HEK293 (cell line): ENCODE measurements around the gene RER1.

Source experiments
- AEBP2 ChIP-seq: fragments of 450-650 bp; formaldehyde crosslinking; IDR thresholded peaks from 2 replicates; pipeline ENCODE4 v1.5.1; 2016; ENCODE audit warnings: missing biosample characterization, missing genetic modification characterization, borderline replicate concordance
- GLI2 ChIP-seq: fragments of 450-650 bp; formaldehyde crosslinking; IDR thresholded peaks from 2 replicates; pipeline ENCODE4; 2017; ENCODE audit warnings: missing biosample characterization, missing genetic modification characterization, low read depth, borderline replicate concordance
- HOXC10 ChIP-seq: sonication (generic); formaldehyde crosslinking; IDR thresholded peaks from 2 replicates; pipeline ENCODE4 v1.8.1; 2023; ENCODE audit warnings: mild to moderate bottlenecking, missing genetic modification reagents
- KLF17 ChIP-seq: fragments of 450-650 bp; formaldehyde crosslinking; IDR thresholded peaks from 2 replicates; pipeline ENCODE4 v1.5.1; 2016; ENCODE audit warnings: missing biosample characterization, missing genetic modification characterization
- KLF7 ChIP-seq: fragments of 450-650 bp; formaldehyde crosslinking; IDR thresholded peaks from 2 replicates; pipeline ENCODE4 v1.5.1; 2016; ENCODE audit warnings: missing biosample characterization, missing genetic modification characterization, borderline replicate concordance
- SETDB1 ChIP-seq: IDR thresholded peaks from one replicate; pipeline ENCODE4 v1.6.1; 2017; ENCODE audit warnings: mild to moderate bottlenecking, low read length, moderate library complexity, mixed read lengths; ENCODE audit not compliant: insufficient read length
- SP2 ChIP-seq: fragments of 450-650 bp; formaldehyde crosslinking; IDR thresholded peaks from 2 replicates; pipeline ENCODE4 v1.5.1; 2016; ENCODE audit warnings: missing biosample characterization, missing genetic modification characterization
- YY2 ChIP-seq: fragments of 450-650 bp; formaldehyde crosslinking; IDR thresholded peaks from 2 replicates; pipeline ENCODE4 v1.5.1; 2016; ENCODE audit warnings: missing biosample characterization, missing genetic modification characterization
- ZBTB20 ChIP-seq: fragments of 450-650 bp; formaldehyde crosslinking; IDR thresholded peaks from 2 replicates; pipeline ENCODE4 v1.5.1; 2016; ENCODE audit warnings: missing biosample characterization, missing genetic modification characterization
- ZEB2 ChIP-seq: fragments of 450-650 bp; formaldehyde crosslinking; IDR thresholded peaks from 2 replicates; pipeline ENCODE4 v1.5.1; 2016; ENCODE audit warnings: missing biosample characterization, missing genetic modification characterization
- ZFP3 ChIP-seq: fragments of 450-650 bp; formaldehyde crosslinking; IDR thresholded peaks from 2 replicates; pipeline ENCODE4 v1.5.1; 2016; ENCODE audit warnings: low read depth, missing biosample characterization, missing genetic modification characterization
- ZFP37 ChIP-seq: fragments of 450-650 bp; formaldehyde crosslinking; IDR thresholded peaks from 2 replicates; pipeline ENCODE4 v1.5.1; 2016; ENCODE audit warnings: missing biosample characterization, missing genetic modification characterization
- ZNF10 ChIP-seq: fragments of 450-650 bp; formaldehyde crosslinking; IDR thresholded peaks from 2 replicates; pipeline ENCODE4 v1.5.1; 2017; ENCODE audit warnings: missing biosample characterization, missing genetic modification characterization
- ZNF114 ChIP-seq: fragments of 450-650 bp; formaldehyde crosslinking; IDR thresholded peaks from 2 replicates; pipeline ENCODE4 v1.5.0; 2017; ENCODE audit warnings: missing biosample characterization, missing genetic modification characterization
- ZNF169 ChIP-seq: fragments of 450-650 bp; formaldehyde crosslinking; IDR thresholded peaks from 2 replicates; pipeline ENCODE4 v1.5.1; 2016; ENCODE audit warnings: missing biosample characterization, missing genetic modification characterization
- ZNF174 ChIP-seq: fragments of 450-650 bp; formaldehyde crosslinking; IDR thresholded peaks from 2 replicates; pipeline ENCODE4 v1.5.0; 2017; ENCODE audit warnings: missing biosample characterization, mild to moderate bottlenecking, missing genetic modification characterization
- ZNF184 ChIP-seq: fragments of 450-650 bp; IDR thresholded peaks from 2 replicates; pipeline ENCODE4 v1.5.1; 2018; ENCODE audit warnings: missing biosample characterization, mild to moderate bottlenecking, missing genetic modification characterization
- ZNF211 ChIP-seq: fragments of 450-650 bp; formaldehyde crosslinking; IDR thresholded peaks from 2 replicates; pipeline ENCODE4 v1.5.1; 2016; ENCODE audit warnings: low read depth, missing biosample characterization, missing genetic modification characterization
- ZNF221 ChIP-seq: fragments of 450-650 bp; formaldehyde crosslinking; IDR thresholded peaks from 2 replicates; pipeline ENCODE4 v1.5.1; 2017; ENCODE audit warnings: missing biosample characterization, missing genetic modification characterization, borderline replicate concordance
- ZNF302 ChIP-seq: fragments of 450-650 bp; formaldehyde crosslinking; IDR thresholded peaks from 2 replicates; pipeline ENCODE4 v1.5.1; 2016; ENCODE audit warnings: missing biosample characterization, missing genetic modification characterization, low read depth
- ZNF37A ChIP-seq: fragments of 450-650 bp; IDR thresholded peaks from 2 replicates; pipeline ENCODE4 v1.5.1; 2018; ENCODE audit warnings: missing biosample characterization, missing genetic modification characterization
- ZNF416 ChIP-seq: fragments of 450-650 bp; formaldehyde crosslinking; IDR thresholded peaks from 2 replicates; pipeline ENCODE4 v1.5.1; 2016; ENCODE audit warnings: missing biosample characterization, missing genetic modification characterization
- ZNF488 ChIP-seq: fragments of 450-650 bp; formaldehyde crosslinking; IDR thresholded peaks from 2 replicates; pipeline ENCODE4 v1.5.1; 2016; ENCODE audit warnings: missing biosample characterization, missing genetic modification characterization
- ZNF596 ChIP-seq: fragments of 450-650 bp; IDR thresholded peaks from 2 replicates; pipeline ENCODE4 v1.5.0; 2018; ENCODE audit warnings: missing biosample characterization, mild to moderate bottlenecking, missing genetic modification characterization, moderate library complexity
- ZNF600 ChIP-seq: fragments of 450-650 bp; formaldehyde crosslinking; IDR thresholded peaks from 2 replicates; pipeline ENCODE4 v1.5.1; 2016; ENCODE audit warnings: missing biosample characterization, missing genetic modification characterization
- ZNF623 ChIP-seq: fragments of 450-650 bp; formaldehyde crosslinking; IDR thresholded peaks from 2 replicates; pipeline ENCODE4 v1.5.1; 2016; ENCODE audit warnings: missing biosample characterization, missing genetic modification characterization
- ZNF843 ChIP-seq: fragments of 450-650 bp; formaldehyde crosslinking; IDR thresholded peaks from 2 replicates; pipeline ENCODE4 v1.5.1; 2016; ENCODE audit warnings: missing biosample characterization, missing genetic modification characterization
- ZSCAN23 ChIP-seq: fragments of 450-650 bp; formaldehyde crosslinking; IDR thresholded peaks from 2 replicates; pipeline ENCODE4 v1.5.1; 2016; ENCODE audit warnings: missing biosample characterization, missing genetic modification characterization
- ZSCAN4 ChIP-seq: fragments of 450-650 bp; formaldehyde crosslinking; IDR thresholded peaks from 2 replicates; pipeline ENCODE4 v1.5.1; 2017; ENCODE audit warnings: missing biosample characterization, missing genetic modification characterization
- TF ChIP-seq, protein P1 (sequence below): fragments of 450-650 bp; formaldehyde crosslinking; IDR thresholded peaks from 2 replicates; pipeline ENCODE4 v1.5.1; 2016; ENCODE audit warnings: missing biosample characterization, missing genetic modification characterization
- TF ChIP-seq, protein P2 (sequence below): fragments of 450-650 bp; formaldehyde crosslinking; IDR thresholded peaks from 2 replicates; pipeline ENCODE4 v1.5.1; 2016; ENCODE audit warnings: missing biosample characterization, missing genetic modification characterization

The RER1 gene

DNA sequence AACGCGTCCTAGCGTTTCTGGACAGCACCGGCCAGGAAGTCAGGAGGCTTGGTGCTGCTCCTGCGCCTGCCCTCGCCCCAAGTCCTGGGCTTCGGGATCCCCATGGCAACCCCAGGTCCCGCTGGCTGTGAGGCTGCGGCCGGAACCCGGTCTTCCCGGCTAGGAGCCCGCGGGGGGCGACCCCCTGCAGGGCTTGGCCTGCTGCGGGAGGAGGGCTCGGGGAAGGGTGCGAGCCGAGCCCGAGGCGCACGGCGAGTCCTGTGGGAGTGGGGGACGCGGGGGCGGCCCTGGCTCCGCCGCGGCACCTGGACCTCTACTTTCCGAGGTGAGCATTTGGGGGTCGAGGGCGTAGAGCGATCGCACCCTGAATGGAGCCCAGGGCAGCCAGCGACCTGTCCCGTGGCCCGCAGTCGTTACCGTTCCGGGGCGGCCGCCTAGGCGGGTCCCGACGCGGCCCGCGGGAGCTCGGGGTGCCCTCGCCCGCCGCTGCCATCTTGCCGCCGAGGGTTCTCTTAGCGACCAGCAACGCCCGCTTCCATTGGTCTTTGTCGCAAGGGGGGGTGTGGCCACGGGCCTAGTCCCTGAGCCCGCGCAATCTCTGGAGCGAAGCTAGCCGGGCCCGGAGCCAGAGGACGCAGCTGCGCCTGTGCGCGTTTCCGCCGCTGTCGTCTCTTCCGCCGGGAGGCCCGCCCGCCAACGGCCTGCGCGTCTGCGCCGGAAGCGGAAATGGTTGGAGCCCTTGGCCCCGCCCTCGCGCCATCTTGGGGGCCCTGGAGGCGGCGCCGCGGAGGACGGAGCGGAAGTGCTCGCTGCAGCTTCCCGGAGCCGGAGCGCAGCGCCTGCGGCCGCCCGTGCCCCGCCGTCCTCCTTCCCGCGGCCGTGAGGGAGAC, at the start of gene RER1, which contains the start of gene MORN1 (continued):
- TF ChIP-seq ZEB2 (peak; percentile 94), ZNF169 (tag by site-specific recombination) (0 out of 2 replicates have a peak, but pooled peaks have one; percentile 35), ZNF211 (tag by site-specific recombination) (no peak), ZNF174 (tag by site-specific recombination) (no peak), HOXC10 (CRISPR knock-in tag) (no peak), KLF17 (peak; percentile 60), SETDB1 (no peak), ZNF843 (tag by site-specific recombination) (0 out of 2 replicates have a peak, but pooled peaks have one; percentile 45), ZNF600 (tag by site-specific recombination) (0 out of 2 replicates have a peak, but pooled peaks have one; percentile 10), ZNF10 (tag by site-specific recombination) (no peak; the same call in 1 of the 2 replicates), ZFP37 (tag by site-specific recombination) (no peak), ZNF488 (tag by site-specific recombination) (no peak), ZBTB20 (peak; percentile 54; the same call in 1 of the 2 replicates), ZNF302 (tag by site-specific recombination) (no peak), ZNF114 (tag by site-specific recombination) (no peak), ZSCAN23 (no peak), KLF7 (tag by site-specific recombination) (0 out of 2 replicates have a peak, but pooled peaks have one; percentile 26), ZFP3 (tag by site-specific recombination) (no peak), ZNF37A (no peak), ZNF184 (tag by site-specific recombination) (no peak), SP2 (tag by site-specific recombination) (peak; percentile 98), YY2 (tag by site-specific recombination) (peak; percentile 93), ZNF623 (tag by site-specific recombination) (no peak), ZNF416 (tag by site-specific recombination) (no peak), AEBP2 (tag by site-specific recombination) (no peak), ZNF221 (tag by site-specific recombination) (no peak), ZSCAN4 (tag by site-specific recombination) (no peak), ZNF596 (tag by site-specific recombination) (peak; percentile 8; the same call in 1 of the 2 replicates), GLI2 (no peak)
- TF ChIP-seq, protein P1, sequence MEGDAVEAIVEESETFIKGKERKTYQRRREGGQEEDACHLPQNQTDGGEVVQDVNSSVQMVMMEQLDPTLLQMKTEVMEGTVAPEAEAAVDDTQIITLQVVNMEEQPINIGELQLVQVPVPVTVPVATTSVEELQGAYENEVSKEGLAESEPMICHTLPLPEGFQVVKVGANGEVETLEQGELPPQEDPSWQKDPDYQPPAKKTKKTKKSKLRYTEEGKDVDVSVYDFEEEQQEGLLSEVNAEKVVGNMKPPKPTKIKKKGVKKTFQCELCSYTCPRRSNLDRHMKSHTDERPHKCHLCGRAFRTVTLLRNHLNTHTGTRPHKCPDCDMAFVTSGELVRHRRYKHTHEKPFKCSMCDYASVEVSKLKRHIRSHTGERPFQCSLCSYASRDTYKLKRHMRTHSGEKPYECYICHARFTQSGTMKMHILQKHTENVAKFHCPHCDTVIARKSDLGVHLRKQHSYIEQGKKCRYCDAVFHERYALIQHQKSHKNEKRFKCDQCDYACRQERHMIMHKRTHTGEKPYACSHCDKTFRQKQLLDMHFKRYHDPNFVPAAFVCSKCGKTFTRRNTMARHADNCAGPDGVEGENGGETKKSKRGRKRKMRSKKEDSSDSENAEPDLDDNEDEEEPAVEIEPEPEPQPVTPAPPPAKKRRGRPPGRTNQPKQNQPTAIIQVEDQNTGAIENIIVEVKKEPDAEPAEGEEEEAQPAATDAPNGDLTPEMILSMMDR (tag by site-specific recombination) = no peak
- TF ChIP-seq, protein P2, sequence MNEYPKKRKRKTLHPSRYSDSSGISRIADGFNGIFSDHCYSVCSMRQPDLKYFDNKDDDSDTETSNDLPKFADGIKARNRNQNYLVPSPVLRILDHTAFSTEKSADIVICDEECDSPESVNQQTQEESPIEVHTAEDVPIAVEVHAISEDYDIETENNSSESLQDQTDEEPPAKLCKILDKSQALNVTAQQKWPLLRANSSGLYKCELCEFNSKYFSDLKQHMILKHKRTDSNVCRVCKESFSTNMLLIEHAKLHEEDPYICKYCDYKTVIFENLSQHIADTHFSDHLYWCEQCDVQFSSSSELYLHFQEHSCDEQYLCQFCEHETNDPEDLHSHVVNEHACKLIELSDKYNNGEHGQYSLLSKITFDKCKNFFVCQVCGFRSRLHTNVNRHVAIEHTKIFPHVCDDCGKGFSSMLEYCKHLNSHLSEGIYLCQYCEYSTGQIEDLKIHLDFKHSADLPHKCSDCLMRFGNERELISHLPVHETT (tag by site-specific recombination) = no peak
